Measurements from ENCODE around the gene PFDN6.

Gene PFDN6

DNA sequence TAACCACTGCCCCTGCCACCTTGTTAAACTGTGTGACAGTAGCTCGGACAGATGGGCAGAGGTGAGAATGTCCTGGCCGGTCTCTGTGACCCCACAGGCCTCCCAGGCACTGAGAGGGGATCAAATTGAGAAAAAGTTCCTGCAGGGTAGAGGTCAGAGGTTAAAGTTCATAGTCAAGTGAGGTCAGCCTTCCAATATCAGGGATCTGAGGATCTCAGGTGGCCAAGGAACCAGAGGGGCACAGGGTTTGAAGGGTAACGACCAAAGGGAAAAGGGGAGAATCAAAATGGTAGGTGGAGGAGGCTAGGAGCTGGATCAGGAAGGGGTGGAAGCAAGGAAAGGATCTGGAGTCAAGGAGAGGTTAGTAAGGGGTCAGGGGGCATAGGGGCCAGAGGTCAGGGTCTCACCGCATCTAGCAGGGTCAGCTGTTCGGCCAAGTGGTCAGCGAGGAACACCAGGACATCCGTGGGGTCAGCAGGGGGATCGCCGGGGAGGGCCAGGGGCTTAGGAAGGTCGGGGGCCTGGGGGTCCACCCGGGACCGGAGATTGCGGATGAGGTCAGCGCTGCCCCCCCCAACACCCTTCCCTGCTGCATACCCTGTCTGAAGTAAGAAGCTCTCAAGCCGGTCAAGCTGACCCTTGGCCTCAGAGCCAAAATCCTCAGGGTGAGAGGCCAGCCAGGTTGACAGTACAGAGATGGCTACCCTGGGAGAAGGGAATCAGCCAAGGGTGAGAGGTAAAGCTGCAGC lies 6.4 kb downstream of the PFDN6 start:
- no peak for DNase-seq (ENCODE audit: low read depth)

- no peak for DNase-seq (ENCODE audit: low read depth)
These were observed 7.5 kb downstream of the PFDN6 start for GRCh38 chr6:33296797-33297405.

- DNase-seq (ENCODE audit: low read depth) = no peak
These were observed 8.1 kb downstream of the PFDN6 start for GRCh38 chr6:33297406-33297955.

GRCh38 chr6:33297956-33298772 lies 8.8 kb downstream of the PFDN6 start:
- no peak for DNase-seq (ENCODE audit: low read depth)

- DNase-seq (ENCODE audit: low read depth) = peak; percentile 89
These were observed 9.4 kb downstream of the PFDN6 start, which contains the start of gene RGL2 for GRCh38 chr6:33298773-33299236. Gene RGL2 (minus strand): TSS chr6:33298942. CDS start chr6:33298610, 332 bp downstream.

DNA sequence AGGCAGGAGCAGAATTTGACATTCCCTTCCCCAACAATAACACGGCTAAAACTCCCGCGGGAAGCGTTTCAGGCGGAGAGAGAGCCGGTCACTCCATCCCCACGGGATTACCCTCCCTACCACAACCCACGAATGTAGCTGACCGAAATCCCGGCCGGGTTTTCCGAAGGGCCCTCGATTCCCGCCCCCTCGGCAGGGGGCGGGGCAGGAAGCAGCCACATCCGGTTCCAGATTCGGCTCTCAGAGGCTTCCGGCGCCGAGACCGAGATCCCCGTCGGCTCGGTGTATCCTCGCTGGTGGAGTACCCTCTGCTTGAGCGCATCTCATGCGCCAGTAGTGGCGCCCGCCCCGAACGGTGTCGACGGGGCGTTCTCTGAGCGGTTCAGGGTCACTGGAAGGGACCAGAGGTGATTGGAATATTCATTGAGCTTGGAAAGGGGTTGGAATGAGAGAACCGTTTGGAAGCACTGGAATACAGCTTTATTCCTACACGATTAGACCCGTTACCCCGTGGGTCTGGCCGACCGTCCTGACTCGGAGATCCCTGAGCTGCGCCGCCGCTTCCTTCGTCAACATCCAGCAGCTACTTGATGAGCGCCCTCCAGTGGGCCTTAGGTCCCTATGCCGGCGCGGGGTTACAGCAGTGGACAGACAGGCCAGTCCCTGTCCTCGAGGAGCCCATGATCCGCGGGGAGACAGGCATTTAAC lies 10.0 kb downstream of the PFDN6 start:
- no peak for DNase-seq (ENCODE audit: low read depth)

GRCh38 chr6:33301877-33302276 lies 12.5 kb downstream of the PFDN6 start:
- DNase-seq (ENCODE audit: low read depth) = no peak

GRCh38 chr6:33304216-33304615 lies 14.8 kb downstream of the PFDN6 start:
- DNase-seq (ENCODE audit: low read depth) = no peak

DNA sequence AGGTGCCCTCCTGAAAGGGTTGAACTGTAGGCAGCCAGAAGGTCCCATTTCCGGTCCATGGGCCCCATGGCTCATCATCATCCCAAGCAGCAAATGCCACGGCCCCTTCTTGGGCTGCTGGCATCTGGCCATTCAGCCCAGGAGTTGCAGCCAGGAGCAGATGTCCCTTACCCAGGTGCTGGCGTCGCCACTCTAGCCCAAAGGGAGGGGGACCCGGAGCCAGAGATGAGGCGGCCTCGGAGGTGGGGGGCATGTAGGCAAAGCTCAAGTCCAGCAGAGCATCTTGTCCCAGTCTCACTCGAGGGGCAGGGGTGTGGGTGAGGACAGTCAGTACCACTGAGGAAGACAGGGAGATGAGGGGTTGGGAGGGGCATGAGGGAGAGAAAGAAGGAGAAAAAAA lies 15.7 kb downstream of the PFDN6 start:
- DNase-seq (ENCODE audit: low read depth) = no peak

- no peak for DNase-seq (ENCODE audit: low read depth)
These were observed 17.0 kb downstream of the PFDN6 start for GRCh38 chr6:33306356-33306755.

DNA sequence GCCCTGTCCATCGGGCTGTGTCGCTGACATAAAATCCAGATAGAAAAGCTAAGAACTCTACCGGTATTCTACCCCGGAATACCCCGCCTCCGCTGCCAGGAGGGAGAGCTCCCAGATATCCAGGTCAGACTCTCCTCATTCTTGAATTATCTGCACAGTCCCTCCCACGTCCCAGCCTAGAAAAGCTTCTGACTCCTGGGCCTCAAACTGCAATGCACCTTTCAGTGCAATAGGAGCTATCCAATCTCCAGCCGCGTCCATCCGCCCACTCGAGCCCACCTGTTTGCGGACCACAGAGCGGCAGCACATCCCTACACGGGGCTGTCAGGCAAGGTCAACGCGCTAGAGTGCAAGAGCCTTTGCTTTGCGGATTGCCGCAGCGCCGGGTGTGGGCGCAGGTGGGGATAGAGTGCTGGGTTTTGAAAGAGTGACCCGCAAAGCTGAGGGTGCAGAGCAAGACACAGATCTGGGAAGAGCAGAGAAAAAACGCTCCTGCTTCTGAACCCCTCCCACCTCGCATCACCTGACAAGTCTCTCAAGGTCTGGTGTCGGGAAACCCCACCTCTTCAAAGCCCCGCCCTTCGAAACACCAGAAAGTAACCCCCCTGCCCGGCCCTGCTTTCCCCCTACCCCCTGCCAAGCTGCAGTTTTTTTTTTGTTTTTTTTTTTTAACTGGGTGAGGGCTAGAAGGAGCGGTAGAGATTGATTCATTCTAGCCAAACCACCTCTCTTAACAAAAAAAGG lies 23.1 kb downstream of the PFDN6 start:
- no peak for DNase-seq (ENCODE audit: low read depth)

DNA sequence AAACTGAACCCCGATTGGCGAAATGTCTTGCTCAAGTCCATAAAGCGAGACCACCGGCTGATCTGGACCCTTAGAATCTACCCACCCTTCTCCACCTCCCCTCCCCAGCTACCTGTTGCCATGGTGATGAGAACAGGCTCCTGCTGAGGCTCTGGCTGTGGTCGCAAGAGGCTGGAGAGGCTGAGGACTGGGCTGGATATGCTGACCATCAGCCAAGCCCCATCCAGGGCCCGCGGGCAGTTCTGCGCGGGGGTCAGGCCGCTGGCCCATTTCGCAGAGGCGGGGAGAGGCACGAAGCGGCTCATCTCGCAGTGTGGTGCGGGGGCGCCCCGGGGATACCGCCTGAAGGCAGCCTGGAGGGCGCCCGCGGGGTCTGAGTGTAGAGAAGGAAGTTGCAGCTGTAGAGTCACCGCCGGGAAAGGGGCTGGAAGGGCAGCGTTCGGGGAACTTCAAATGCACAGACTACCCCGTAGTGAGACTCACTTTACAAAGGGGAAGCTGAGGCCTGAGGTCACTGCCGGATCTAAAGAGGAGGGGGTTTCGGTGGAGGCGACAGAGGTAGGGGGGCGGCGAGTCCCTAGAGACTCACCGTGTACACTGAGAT lies 23.8 kb downstream of the PFDN6 start:
- DNase-seq (ENCODE audit: low read depth) = no peak

DNA sequence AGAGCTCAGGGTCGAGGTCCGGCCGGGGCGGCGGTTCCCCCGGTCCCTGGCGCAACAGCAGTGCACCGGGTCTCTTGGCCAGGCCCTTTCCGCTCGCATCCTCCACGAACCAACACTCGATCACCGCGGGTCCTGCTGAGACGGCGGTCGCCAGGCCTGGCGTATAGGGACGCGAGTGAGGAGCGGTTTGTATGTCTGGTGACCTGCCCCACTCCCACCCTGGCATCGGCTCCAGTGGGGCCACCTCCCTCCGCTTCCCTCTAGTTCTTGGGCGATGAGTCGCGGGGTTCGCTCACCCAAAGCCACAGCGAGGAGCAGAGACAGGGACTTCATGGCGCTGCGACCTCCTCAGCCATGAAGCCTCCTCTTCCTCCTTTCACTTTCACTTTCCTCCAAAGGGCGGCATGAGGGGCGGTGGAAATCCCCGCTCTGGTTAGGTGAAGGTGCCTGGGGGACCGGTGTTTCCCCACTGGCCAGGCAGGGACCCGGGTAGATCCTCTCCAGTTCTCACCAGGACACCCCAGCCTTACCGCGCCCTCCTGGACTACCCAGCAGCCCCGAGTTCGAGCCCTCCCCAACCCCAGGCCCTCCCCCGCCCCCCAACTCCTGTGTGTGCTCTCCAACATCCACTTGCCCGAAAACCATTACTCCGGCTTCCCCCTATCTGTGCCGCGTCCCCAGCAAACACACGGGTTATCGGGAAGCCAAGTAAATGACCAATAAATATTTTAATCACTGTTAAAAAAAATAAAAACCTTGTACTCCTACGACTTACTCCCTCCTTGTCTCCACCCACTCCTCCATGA lies 24.5 kb downstream of the PFDN6 start, which contains the start of gene TAPBP:
Gene TAPBP (minus strand): TSS at position 370 of the 806 bp plus-strand sequence. CDS start 37 bp downstream, at position 333.
- DNase-seq (ENCODE audit: low read depth) = no peak

DNA sequence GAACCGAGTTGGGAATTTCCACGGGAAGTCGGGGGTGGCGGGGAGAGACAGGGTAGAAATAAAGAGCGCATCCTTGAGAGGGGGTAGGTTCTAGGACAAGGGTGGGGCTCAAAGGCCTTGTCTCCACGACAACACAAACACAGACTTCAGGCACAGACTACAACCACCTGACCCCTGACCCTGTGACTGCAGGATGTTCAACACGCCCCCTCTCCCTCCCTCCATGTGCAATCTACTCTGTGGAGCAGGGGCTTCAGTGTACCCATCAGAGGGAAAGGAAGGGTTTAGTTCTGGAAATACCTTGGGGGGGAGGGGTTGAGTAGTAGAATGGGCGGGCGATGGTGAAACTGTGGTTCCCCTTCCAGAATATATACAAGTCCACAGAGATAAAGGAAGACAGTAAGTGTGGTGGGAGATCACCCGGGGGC lies 25.1 kb downstream of the PFDN6 start:
- no peak for DNase-seq (ENCODE audit: low read depth)

- DNase-seq (ENCODE audit: low read depth) = no peak
These were observed 25.8 kb downstream of the PFDN6 start for GRCh38 chr6:33314943-33315792.

DNA sequence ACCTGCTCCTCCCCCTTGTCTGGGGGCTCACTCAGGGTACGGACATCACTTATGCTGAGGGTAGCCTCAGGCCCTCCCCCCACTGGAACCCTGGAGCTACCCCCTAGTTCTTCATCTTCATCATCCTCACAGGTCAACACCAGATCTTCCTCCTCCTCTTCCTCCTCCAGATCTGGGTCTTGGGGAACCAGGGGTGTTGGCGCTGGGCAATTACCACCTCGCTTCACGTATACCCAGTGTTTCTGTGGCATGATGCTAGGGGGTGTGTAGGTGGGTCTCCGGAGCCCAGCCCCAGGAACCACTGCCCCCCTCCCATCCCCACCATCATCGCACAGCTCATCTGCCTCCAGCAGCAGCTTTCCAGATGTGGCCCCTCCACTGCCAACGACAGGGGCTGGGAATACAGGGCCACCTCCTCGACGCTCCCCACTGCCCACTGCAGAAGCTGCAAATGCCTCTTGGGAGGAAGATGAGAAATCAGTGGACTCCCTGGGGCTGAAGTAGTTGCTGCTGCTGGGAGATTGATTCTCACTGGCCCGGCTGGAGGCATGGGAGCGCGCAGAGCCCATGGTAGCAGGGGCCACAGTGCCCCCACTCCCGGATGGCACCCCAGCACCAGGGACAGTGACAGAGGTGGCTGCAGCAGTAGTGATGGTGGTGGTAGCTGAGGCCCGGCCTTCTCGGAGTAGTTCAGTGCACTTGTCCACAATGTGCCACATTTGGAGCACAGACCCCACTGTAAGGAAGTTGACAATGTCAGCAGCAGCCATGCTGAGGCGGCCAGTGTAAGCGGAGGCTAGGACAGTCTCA lies 26.6 kb downstream of the PFDN6 start:
- no peak for DNase-seq (ENCODE audit: low read depth)

DNA sequence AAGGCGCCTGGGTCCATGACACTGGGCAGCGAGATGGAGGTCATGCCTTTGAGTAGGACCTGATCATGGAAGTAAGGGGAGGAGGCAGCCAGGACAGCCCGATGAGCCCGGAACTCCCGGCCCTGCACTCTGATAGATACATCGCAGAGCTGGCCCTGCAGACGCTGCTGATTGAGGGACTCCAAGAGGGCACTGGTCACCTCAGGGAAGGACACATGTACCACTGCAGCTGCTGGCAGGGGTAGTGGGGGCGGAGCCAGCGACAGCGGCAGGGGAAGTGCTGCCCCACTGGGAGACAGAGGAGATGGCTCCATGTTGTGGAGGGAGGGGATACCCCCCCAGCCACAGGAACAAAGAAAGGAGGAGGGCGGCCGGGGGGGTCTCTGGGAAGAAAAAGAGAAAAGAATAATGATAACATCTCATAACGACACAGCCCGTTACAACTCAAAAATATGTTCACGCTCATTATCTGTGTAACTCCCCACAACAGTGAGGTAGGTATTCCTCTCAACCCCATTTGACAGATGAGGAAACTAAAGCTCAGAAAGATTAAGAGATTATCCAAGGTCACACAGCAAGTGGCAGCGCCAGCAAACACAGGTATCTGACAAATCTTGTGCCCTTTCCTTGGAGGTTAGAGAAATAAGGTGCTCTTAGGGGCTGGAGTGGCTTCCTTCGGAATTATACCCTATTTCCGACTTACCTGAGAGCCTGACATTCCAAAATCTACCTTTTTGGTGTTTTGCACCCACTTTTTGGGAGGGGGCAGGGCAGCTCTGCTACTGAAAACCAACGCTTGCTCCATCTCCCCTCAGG lies 27.4 kb downstream of the PFDN6 start:
- no peak for DNase-seq (ENCODE audit: low read depth)

All from CMK (cell line).